Caco-2 (cell line): ENCODE data around the gene IL9. TPM values are rescaled to one million over a fixed set of nuclear protein-coding genes. Genes with fewer than 3 reads are reported as not detected.

Experiments
- BruUV-seq: library from RNA; stranded (reverse); fragments of 400-500 nt; replicated peaks from 2 replicates; lab custom pipeline; 2021; lab: Mats Ljungman, UMichigan
- CTCF ChIA-PET: fragments of 300-600 bp; sonication (Branson Sonifier 250); formaldehyde crosslinking; loops from one replicate; lab custom pipeline; 2022; ENCODE audit warnings: antibody characterized with exemption; lab: Charles Lee
- POLR2A ChIA-PET: fragments of 300-600 bp; sonication (Branson Sonifier 250); formaldehyde crosslinking; loops from one replicate; lab custom pipeline; 2022; ENCODE audit warnings: antibody characterized with exemption; lab: Charles Lee
- DNase-seq, 2 experiments: peaks; one replicate each; pipeline versions ENCODE4 v3.0.0 to v3.0.0-alpha.2; 2020 to 2022
- H3K27me3 ChIP-seq: replicated peaks from 2 replicates; pipeline ENCODE4 v1.6.0; 2011; ENCODE audit warnings: low read length; ENCODE audit not compliant: control insufficient read depth, insufficient read depth
- H3K36me3 ChIP-seq: 2 replicates; pipeline ENCODE4 v1.5.1; 2011; ENCODE audit warnings: low read length; ENCODE audit not compliant: control insufficient read depth, insufficient read depth
- H3K4me1 ChIP-seq: fragments of 250-450 bp; sonication (Bioruptor Pico); 2 replicates; pipeline ENCODE4 v1.5.1; 2020; ENCODE audit warnings: mild to moderate bottlenecking
- H3K4me3 ChIP-seq: 2 replicates; pipeline ENCODE4 v1.5.1; 2011; ENCODE audit warnings: low read depth, mild to moderate bottlenecking, control low read depth, low read length
- H3K9me3 ChIP-seq: fragments of 250-450 bp; sonication (Bioruptor Pico); 2 replicates; pipeline ENCODE4 v1.5.1; 2020; ENCODE audit warnings: mild to moderate bottlenecking, moderate library complexity
- H3K27ac Mint-ChIP-seq: one replicate; pipeline ENCODE4 v1.8.0; 2022; ENCODE audit warnings: mixed read lengths; ENCODE audit not compliant: unreplicated experiment
- H3K27me3 Mint-ChIP-seq: one replicate; pipeline ENCODE4 v1.8.0; 2022; ENCODE audit warnings: mixed read lengths; ENCODE audit not compliant: insufficient read depth, unreplicated experiment
- H3K36me3 Mint-ChIP-seq: one replicate; pipeline ENCODE4 v1.8.0; 2022; ENCODE audit warnings: mild to moderate bottlenecking, mixed read lengths; ENCODE audit not compliant: insufficient read depth, unreplicated experiment
- H3K4me1 Mint-ChIP-seq: one replicate; pipeline ENCODE4 v1.8.0; 2022; ENCODE audit warnings: low read depth, mixed read lengths; ENCODE audit not compliant: unreplicated experiment
- H3K4me3 Mint-ChIP-seq: one replicate; pipeline ENCODE4 v1.8.0; 2022; ENCODE audit warnings: mild to moderate bottlenecking, moderate library complexity, mixed read lengths; ENCODE audit not compliant: unreplicated experiment
- H3K9me3 Mint-ChIP-seq: one replicate; pipeline ENCODE4 v1.8.0; 2022; ENCODE audit warnings: mixed read lengths; ENCODE audit not compliant: unreplicated experiment
- CTCF ChIP-seq, 2 experiments: fragments of 200-600 bp in 1 of 2; IDR thresholded peaks; 1 replicate in 1 of 2; 2 replicates in 1 of 2; pipeline versions ENCODE4 v1.5.1 to v1.8.0; 2011 to 2022; ENCODE audit warnings: antibody characterized with exemption in 1 of 2, control low read depth in 1 of 2, inconsistent platforms in 1 of 2, low read depth in 1 of 2, low read length in 1 of 2, mild to moderate bottlenecking in 1 of 2, moderate library complexity in 1 of 2; ENCODE audit not compliant: insufficient read depth in 1 of 2, severe bottlenecking in 1 of 2, unreplicated experiment in 1 of 2
- intact Hi-C: fragments of 100-400 bp; cut with micrococcal nuclease; formaldehyde crosslinking; loops from one replicate; pipeline ENCODE4 v1.10.0; 2022; ENCODE audit not compliant: unreplicated experiment
- total RNA-seq: library from RNA; stranded (reverse); gene quantifications from 2 replicates; pipeline ENCODE4 v1.2.3, GENCODE V29; 2022

The IL9 gene
- total RNA-seq, 1 experiment from 2014 or later = not detected

- Mint-ChIP-seq H3K4me1 (no peaks in the 10 kb centered on the region), H3K4me3 (no peak overlapping the region), H3K36me3 (no peaks in the 10 kb centered on the region), H3K9me3 (no peaks in the 10 kb centered on the region), H3K27ac (no peak overlapping the region), H3K27me3 (peaks cover 4% of the 10 kb centered on the region)
- Histone ChIP-seq H3K9me3 (no peaks in the 10 kb centered on the region), H3K36me3 (no peaks in the 10 kb centered on the region), H3K27me3 (no peaks in the 10 kb centered on the region), H3K4me3 (no peak overlapping the region), H3K4me1 (no peaks in the 10 kb centered on the region)
- ChIA-PET CTCF (no interaction called here), POLR2A (no interaction called here)
- BruUV-seq = no TSS peak
- intact Hi-C loops = no loop called here
- DNase-seq = no peak
- TF ChIP-seq CTCF (IDR thresholded peaks at IDR 0.05; ENCODE audit: insufficient read depth in 1 of 2, low read depth in 1 of 2, low read length in 1 of 2, severe bottlenecking in 1 of 2, unreplicated experiment in 1 of 2) = no peak
Measured at GRCh38 chr5:135869935-135870334, 25.7 kb downstream of the IL9 start.

- no peak for DNase-seq
- no TSS peak for BruUV-seq
Measured at GRCh38 chr5:135869276-135869675, 26.4 kb downstream of the IL9 start.

GRCh38 chr5:135868681-135869080 lies 27.0 kb downstream of the IL9 start:
- Histone ChIP-seq H3K9me3 (no peaks in the 10 kb centered on the region), H3K36me3 (no peaks in the 10 kb centered on the region), H3K4me3 (no peak overlapping the region), H3K27me3 (no peaks in the 10 kb centered on the region), H3K4me1 (no peaks in the 10 kb centered on the region)
- peaks cover 5% of the 10 kb centered on the region for H3K27me3 Mint-ChIP-seq
- DNase-seq = no peak
- no TSS peak for BruUV-seq
- no peak for TF ChIP-seq CTCF (IDR thresholded peaks at IDR 0.05; ENCODE audit: insufficient read depth in 1 of 2, low read depth in 1 of 2, low read length in 1 of 2, severe bottlenecking in 1 of 2, unreplicated experiment in 1 of 2)
- intact Hi-C loops = no loop called here
- no peak overlapping the region for H3K4me3 Mint-ChIP-seq
- CTCF ChIA-PET = no interaction called here
- POLR2A ChIA-PET = no interaction called here
- no peaks in the 10 kb centered on the region for H3K4me1 Mint-ChIP-seq
- no peak overlapping the region for H3K27ac Mint-ChIP-seq
- no peaks in the 10 kb centered on the region for H3K36me3 Mint-ChIP-seq
- H3K9me3 Mint-ChIP-seq = no peaks in the 10 kb centered on the region

More at GRCh38 chr5:135869276-135869675, 26.4 kb downstream of the IL9 start:
- Mint-ChIP-seq H3K4me3 (no peak overlapping the region), H3K27ac (no peak overlapping the region), H3K36me3 (no peaks in the 10 kb centered on the region), H3K9me3 (no peaks in the 10 kb centered on the region), H3K4me1 (no peaks in the 10 kb centered on the region), H3K27me3 (peaks cover 4% of the 10 kb centered on the region)
- H3K27me3 ChIP-seq = no peaks in the 10 kb centered on the region
- H3K4me1 ChIP-seq = no peaks in the 10 kb centered on the region
- no peak for TF ChIP-seq CTCF (IDR thresholded peaks at IDR 0.05; ENCODE audit: insufficient read depth in 1 of 2, low read depth in 1 of 2, low read length in 1 of 2, severe bottlenecking in 1 of 2, unreplicated experiment in 1 of 2)
- no peak overlapping the region for H3K4me3 ChIP-seq
- H3K36me3 ChIP-seq = no peaks in the 10 kb centered on the region
- ChIA-PET POLR2A (no interaction called here), CTCF (no interaction called here)
- intact Hi-C loops = no loop called here
- H3K9me3 ChIP-seq = no peaks in the 10 kb centered on the region
